ENCODE data around the gene NARS2.

NARS2 gene

DNA sequence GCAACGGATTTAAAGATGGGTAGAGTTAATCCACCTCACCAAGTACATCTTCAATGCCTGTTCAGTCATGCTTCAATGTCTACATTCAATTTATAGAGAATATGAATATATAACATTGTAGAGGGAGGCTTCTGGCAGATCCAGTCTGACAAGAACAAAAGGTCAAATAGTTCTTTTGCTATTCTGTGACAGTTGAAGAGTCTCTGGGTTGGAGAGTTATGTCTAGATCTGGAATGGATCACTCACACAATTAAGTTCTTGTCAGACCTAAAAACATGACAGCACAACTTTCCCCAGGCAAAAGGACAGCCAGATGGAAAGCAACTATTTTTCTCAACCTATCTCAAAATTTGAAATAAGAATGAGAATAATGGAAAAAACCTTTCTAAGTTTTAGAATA lies 141.7 kb downstream of the NARS2 start:
- no peak for DNase-seq (ENCODE audit: low read depth, low spot score)
- Histone ChIP-seq H3K9me3 (ENCODE audit: insufficient read depth, low read length) (no peaks in the 10 kb centered on the region), H3K9ac (ENCODE audit: insufficient read length, low read depth) (no peak overlapping the region), H3K36me3 (ENCODE audit: insufficient read depth, insufficient read length, low read length) (no peaks in the 10 kb centered on the region), H3K4me3 (ENCODE audit: insufficient read length, low read depth) (no peak overlapping the region), H3K4me1 (ENCODE audit: insufficient read depth, insufficient read length) (no peaks in the 10 kb centered on the region), H3K27me3 (ENCODE audit: insufficient read depth, insufficient read length) (no peaks in the 10 kb centered on the region)
- no peak for TF ChIP-seq SUZ12 (IDR thresholded peaks at IDR 0.05; ENCODE audit: extremely low read depth, insufficient read depth, insufficient read length)
- no peak for TF ChIP-seq ZNF274 (IDR thresholded peaks at IDR 0.05; ENCODE audit: low read depth, low read length)
- no peak for TF ChIP-seq YY1 (IDR thresholded peaks at IDR 0.05; ENCODE audit: insufficient read depth, insufficient read length)

DNA sequence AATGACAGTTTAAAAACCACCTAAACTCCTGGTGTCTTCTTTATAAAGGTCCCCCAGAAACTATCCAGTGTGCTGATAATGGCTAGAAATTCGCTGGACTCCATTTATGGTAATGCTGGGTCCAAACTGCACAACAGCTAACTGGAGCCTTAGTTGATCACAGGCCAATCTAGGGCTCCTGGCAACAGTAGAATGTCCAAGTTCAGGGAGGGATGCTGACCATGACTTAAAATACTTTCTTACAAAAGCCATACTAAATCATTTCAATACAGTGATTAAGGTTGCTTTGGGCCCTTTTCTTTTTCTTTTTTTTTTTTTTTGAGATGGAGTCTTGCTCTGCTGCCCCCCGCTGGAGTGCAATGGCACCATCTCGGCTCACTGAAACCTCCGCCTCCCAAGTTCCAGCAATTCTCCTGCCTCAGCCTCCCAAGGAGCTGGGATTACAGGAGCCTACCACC lies 142.6 kb downstream of the NARS2 start:
- DNase-seq (ENCODE audit: low read depth, low spot score), result no peak
- no peak overlapping the region for H3K9ac ChIP-seq (ENCODE audit: insufficient read length, low read depth)
- no peaks in the 10 kb centered on the region for H3K4me1 ChIP-seq (ENCODE audit: insufficient read depth, insufficient read length)
- H3K36me3 ChIP-seq (ENCODE audit: insufficient read depth, insufficient read length, low read length), result no peaks in the 10 kb centered on the region
- no peaks in the 10 kb centered on the region for H3K27me3 ChIP-seq (ENCODE audit: insufficient read depth, insufficient read length)
- no peaks in the 10 kb centered on the region for H3K9me3 ChIP-seq (ENCODE audit: insufficient read depth, low read length)
- no peak for TF ChIP-seq ZNF274 (IDR thresholded peaks at IDR 0.05; ENCODE audit: low read depth, low read length)
- TF ChIP-seq SUZ12 (IDR thresholded peaks at IDR 0.05; ENCODE audit: extremely low read depth, insufficient read depth, insufficient read length), result no peak
- TF ChIP-seq YY1 (IDR thresholded peaks at IDR 0.05; ENCODE audit: insufficient read depth, insufficient read length), result no peak
- no peak overlapping the region for H3K4me3 ChIP-seq (ENCODE audit: insufficient read length, low read depth)

- no peaks in the 10 kb centered on the region for H3K9me3 ChIP-seq (ENCODE audit: insufficient read depth, low read length)
- H3K9ac ChIP-seq (ENCODE audit: insufficient read length, low read depth), result no peak overlapping the region
- no peaks in the 10 kb centered on the region for H3K27me3 ChIP-seq (ENCODE audit: insufficient read depth, insufficient read length)
- no peak for DNase-seq (ENCODE audit: low read depth, low spot score)
- TF ChIP-seq SUZ12 (IDR thresholded peaks at IDR 0.05; ENCODE audit: extremely low read depth, insufficient read depth, insufficient read length) (no peak), YY1 (IDR thresholded peaks at IDR 0.05; ENCODE audit: insufficient read depth, insufficient read length) (no peak), ZNF274 (IDR thresholded peaks at IDR 0.05; ENCODE audit: low read depth, low read length) (no peak)
- H3K36me3 ChIP-seq (ENCODE audit: insufficient read depth, insufficient read length, low read length), result no peaks in the 10 kb centered on the region
- no peak overlapping the region for H3K4me3 ChIP-seq (ENCODE audit: insufficient read length, low read depth)
- H3K4me1 ChIP-seq (ENCODE audit: insufficient read depth, insufficient read length), result no peaks in the 10 kb centered on the region
Observed at GRCh38 chr11:78429660-78430059, 145.0 kb downstream of the NARS2 start.

GRCh38 chr11:78429209-78429608 lies 145.5 kb downstream of the NARS2 start:
- Histone ChIP-seq H3K36me3 (ENCODE audit: insufficient read depth, insufficient read length, low read length) (no peaks in the 10 kb centered on the region), H3K4me3 (ENCODE audit: insufficient read length, low read depth) (no peak overlapping the region), H3K27me3 (ENCODE audit: insufficient read depth, insufficient read length) (no peaks in the 10 kb centered on the region), H3K9ac (ENCODE audit: insufficient read length, low read depth) (no peak overlapping the region), H3K9me3 (ENCODE audit: insufficient read depth, low read length) (no peaks in the 10 kb centered on the region), H3K4me1 (ENCODE audit: insufficient read depth, insufficient read length) (no peaks in the 10 kb centered on the region)
- no peak for DNase-seq (ENCODE audit: low read depth, low spot score)
- no peak for TF ChIP-seq SUZ12 (IDR thresholded peaks at IDR 0.05; ENCODE audit: extremely low read depth, insufficient read depth, insufficient read length)

GRCh38 chr11:78428773-78429172 lies 145.9 kb downstream of the NARS2 start:
- DNase-seq (ENCODE audit: low read depth, low spot score), result no peak
- Histone ChIP-seq H3K27me3 (ENCODE audit: insufficient read depth, insufficient read length) (no peaks in the 10 kb centered on the region), H3K36me3 (ENCODE audit: insufficient read depth, insufficient read length, low read length) (no peaks in the 10 kb centered on the region), H3K4me3 (ENCODE audit: insufficient read length, low read depth) (no peak overlapping the region), H3K9me3 (ENCODE audit: insufficient read depth, low read length) (no peaks in the 10 kb centered on the region), H3K9ac (ENCODE audit: insufficient read length, low read depth) (no peak overlapping the region), H3K4me1 (ENCODE audit: insufficient read depth, insufficient read length) (no peaks in the 10 kb centered on the region)
- TF ChIP-seq YY1 (IDR thresholded peaks at IDR 0.05; ENCODE audit: insufficient read depth, insufficient read length), result no peak
- TF ChIP-seq ZNF274 (IDR thresholded peaks at IDR 0.05; ENCODE audit: low read depth, low read length), result no peak
- TF ChIP-seq SUZ12 (IDR thresholded peaks at IDR 0.05; ENCODE audit: extremely low read depth, insufficient read depth, insufficient read length), result no peak

DNA sequence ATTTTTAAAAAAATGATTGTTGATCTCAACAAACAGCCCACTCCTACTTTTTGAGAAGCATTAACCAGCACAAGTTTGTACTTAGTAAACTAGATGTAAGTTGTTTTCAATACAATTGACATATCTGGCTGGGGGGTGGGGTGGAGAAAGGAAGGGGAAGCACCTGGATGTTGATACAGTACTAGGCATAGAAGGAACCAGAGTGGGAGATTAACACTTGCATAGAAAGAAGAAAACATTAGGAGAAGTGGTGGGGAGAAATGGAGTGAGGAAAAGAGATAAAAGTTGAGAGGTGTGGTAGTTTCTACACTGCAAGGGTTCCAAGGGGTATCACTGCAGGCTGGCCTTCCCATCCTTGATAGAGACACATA lies 146.4 kb downstream of the NARS2 start:
- no peaks in the 10 kb centered on the region for H3K4me1 ChIP-seq (ENCODE audit: insufficient read depth, insufficient read length)
- no peaks in the 10 kb centered on the region for H3K9me3 ChIP-seq (ENCODE audit: insufficient read depth, low read length)
- no peaks in the 10 kb centered on the region for H3K27me3 ChIP-seq (ENCODE audit: insufficient read depth, insufficient read length)
- TF ChIP-seq SUZ12 (IDR thresholded peaks at IDR 0.05; ENCODE audit: extremely low read depth, insufficient read depth, insufficient read length) (no peak), YY1 (IDR thresholded peaks at IDR 0.05; ENCODE audit: insufficient read depth, insufficient read length) (no peak), ZNF274 (IDR thresholded peaks at IDR 0.05; ENCODE audit: low read depth, low read length) (no peak)
- no peak overlapping the region for H3K4me3 ChIP-seq (ENCODE audit: insufficient read length, low read depth)
- DNase-seq (ENCODE audit: low read depth, low spot score), result no peak
- H3K9ac ChIP-seq (ENCODE audit: insufficient read length, low read depth), result no peak overlapping the region
- H3K36me3 ChIP-seq (ENCODE audit: insufficient read depth, insufficient read length, low read length), result no peaks in the 10 kb centered on the region

GRCh38 chr11:78427615-78428265 lies 146.9 kb downstream of the NARS2 start:
- Histone ChIP-seq H3K27me3 (ENCODE audit: insufficient read depth, insufficient read length) (no peaks in the 10 kb centered on the region), H3K4me1 (ENCODE audit: insufficient read depth, insufficient read length) (no peaks in the 10 kb centered on the region), H3K9ac (ENCODE audit: insufficient read length, low read depth) (no peak overlapping the region), H3K36me3 (ENCODE audit: insufficient read depth, insufficient read length, low read length) (no peaks in the 10 kb centered on the region), H3K4me3 (ENCODE audit: insufficient read length, low read depth) (no peak overlapping the region), H3K9me3 (ENCODE audit: insufficient read depth, low read length) (no peaks in the 10 kb centered on the region)
- TF ChIP-seq YY1 (IDR thresholded peaks at IDR 0.05; ENCODE audit: insufficient read depth, insufficient read length) (no peak), SUZ12 (IDR thresholded peaks at IDR 0.05; ENCODE audit: extremely low read depth, insufficient read depth, insufficient read length) (no peak), ZNF274 (IDR thresholded peaks at IDR 0.05; ENCODE audit: low read depth, low read length) (no peak)
- DNase-seq (ENCODE audit: low read depth, low spot score), result no peak

All from NT2/D1 (cell line).